HepG2 (cell line): ENCODE measurements around the gene IQCE. TPM values are rescaled to one million over a fixed set of nuclear protein-coding genes. Genes with fewer than 3 reads are reported as not detected.

Experiments
- ARID2 ChIP-seq: sonication (generic); formaldehyde crosslinking; IDR thresholded peaks from 2 replicates; pipeline ENCODE4 v1.8.1; 2022; ENCODE audit warnings: mild to moderate bottlenecking, missing genetic modification reagents, borderline replicate concordance
- ERF ChIP-seq: IDR thresholded peaks from 2 replicates; pipeline ENCODE4 v1.6.1; 2018; ENCODE audit warnings: missing biosample characterization, missing genetic modification reagents
- GFI1 ChIP-seq: sonication (generic); formaldehyde crosslinking; IDR thresholded peaks from 2 replicates; pipeline ENCODE4 v1.5.0; 2020; ENCODE audit warnings: missing genetic modification reagents, mild to moderate bottlenecking, borderline replicate concordance
- GMEB2 ChIP-seq: IDR thresholded peaks from 2 replicates; pipeline ENCODE4 v1.6.1; 2016; ENCODE audit warnings: missing biosample characterization, missing genetic modification reagents, low read depth
- MXD1 ChIP-seq: sonication (generic); formaldehyde crosslinking; IDR thresholded peaks from 2 replicates; pipeline ENCODE4 v1.4.0; 2020; ENCODE audit warnings: mild to moderate bottlenecking, missing genetic modification reagents
- MZF1 ChIP-seq: sonication (generic); formaldehyde crosslinking; IDR thresholded peaks from 2 replicates; pipeline ENCODE4 v1.8.1; 2023; ENCODE audit warnings: mild to moderate bottlenecking, missing genetic modification reagents, borderline replicate concordance
- NPAS2 ChIP-seq: sonication (generic); formaldehyde crosslinking; IDR thresholded peaks from 2 replicates; pipeline ENCODE4 v1.8.0; 2022; ENCODE audit warnings: mild to moderate bottlenecking, missing genetic modification reagents, borderline replicate concordance
- ZBTB26 ChIP-seq: IDR thresholded peaks from 2 replicates; pipeline ENCODE4 v1.6.1; 2016; ENCODE audit warnings: missing compliant biosample characterization, missing genetic modification reagents, borderline replicate concordance
- ZBTB3 ChIP-seq: sonication (generic); formaldehyde crosslinking; IDR thresholded peaks from 2 replicates; pipeline ENCODE4 v1.4.0; 2020; ENCODE audit warnings: low read depth, mild to moderate bottlenecking, moderate library complexity, missing genetic modification reagents, borderline replicate concordance
- ZBTB43 ChIP-seq: sonication (generic); formaldehyde crosslinking; conservative IDR thresholded peaks from 2 replicates; pipeline ENCODE4 v1.4.0; 2020; ENCODE audit warnings: missing genetic modification reagents
- ZFY ChIP-seq: sonication (generic); formaldehyde crosslinking; IDR thresholded peaks from 2 replicates; pipeline ENCODE4 v1.4.0; 2020; ENCODE audit warnings: missing genetic modification reagents
- ZGPAT ChIP-seq: IDR thresholded peaks from 2 replicates; pipeline ENCODE4 v1.6.1; 2016; ENCODE audit warnings: mild to moderate bottlenecking
- ZNF17 ChIP-seq: sonication (generic); formaldehyde crosslinking; IDR thresholded peaks from 2 replicates; pipeline ENCODE4 v1.5.0; 2020; ENCODE audit warnings: mild to moderate bottlenecking, missing genetic modification reagents
- ZNF609 ChIP-seq: sonication (generic); formaldehyde crosslinking; IDR thresholded peaks from 2 replicates; pipeline ENCODE4 v1.4.0; 2020; ENCODE audit warnings: mild to moderate bottlenecking, missing genetic modification reagents, borderline replicate concordance
- ZNF720 ChIP-seq: sonication (generic); formaldehyde crosslinking; IDR thresholded peaks from 2 replicates; pipeline ENCODE4 v1.4.0; 2020; ENCODE audit warnings: missing genetic modification reagents
- ZNF878 ChIP-seq: sonication (generic); formaldehyde crosslinking; IDR thresholded peaks from 2 replicates; pipeline ENCODE4 v1.8.1; 2023; ENCODE audit warnings: mild to moderate bottlenecking, missing genetic modification reagents, moderate library complexity
- ZNF891 ChIP-seq: sonication (generic); formaldehyde crosslinking; IDR thresholded peaks from 2 replicates; pipeline ENCODE4 v1.5.0; 2020; ENCODE audit warnings: mild to moderate bottlenecking, missing genetic modification reagents
- polyA plus RNA-seq, 8 experiments: library from polyadenylated mRNA; depleted of rRNA in 3 of 8; stranded (reverse) in 7 of 8; unstranded in 1 of 8; fragments of >200 nt; fragmentation: Illumina TruSeq in 4 of 8; extraction: Trizol in 4 of 8; gene quantifications; 2 replicates each; pipeline versions ENCODE4 v1.2.1 to v1.2.3, GENCODE V29; 2011 to 2016; ENCODE audit warnings: low read depth in 4 of 8, missing spikeins in 1 of 8, mixed read lengths in 1 of 8; ENCODE audit not compliant: insufficient read depth in 1 of 8
- total RNA-seq, 5 experiments: library from RNA; depleted of rRNA; stranded (reverse); fragments of >200 nt; fragmentation: Illumina TruSeq; extraction: Trizol; gene quantifications; 2 replicates each; pipeline ENCODE4 v1.2.3, GENCODE V29; 2016; ENCODE audit warnings: low read depth in 1 of 5

Gene IQCE
- total and polyA plus RNA-seq, 2 of the 13 experiments (the other 11 are each of a cell fraction or from before 2014, with no cell fraction given): 1.5 to 2.5 TPM

GRCh38 chr7:2631946-2632732 is 73.4 kb downstream of the IQCE start, which contains the start of gene TTYH3 (continued):
- no peak for TF ChIP-seq ZBTB26 (CRISPR knock-in tag)
- TF ChIP-seq ZGPAT (CRISPR knock-in tag): no peak
- no peak for TF ChIP-seq GFI1 (CRISPR knock-in tag)
- TF ChIP-seq ZBTB3 (CRISPR knock-in tag): no peak
- peak; percentile 56 for TF ChIP-seq ZFY (CRISPR knock-in tag)
- TF ChIP-seq NPAS2 (CRISPR knock-in tag): no peak
- no peak for TF ChIP-seq ZNF609 (CRISPR knock-in tag)
- TF ChIP-seq ARID2 (CRISPR knock-in tag): peak; percentile 40; the same call in 1 of the 2 replicates
- no peak for TF ChIP-seq ZNF878 (CRISPR knock-in tag)
- no peak for TF ChIP-seq ERF
- no peak for TF ChIP-seq GMEB2 (CRISPR knock-in tag)
- TF ChIP-seq ZBTB43: no peak
- no peak for TF ChIP-seq ZNF720 (CRISPR knock-in tag)
- no peak for TF ChIP-seq ZNF17 (CRISPR knock-in tag)
- TF ChIP-seq ZNF891 (CRISPR knock-in tag): 0 out of 2 replicates have a peak, but pooled peaks have one; percentile 9
- no peak for TF ChIP-seq MZF1 (CRISPR knock-in tag)
- TF ChIP-seq MXD1 (CRISPR knock-in tag): peak; percentile 27; the same call in 1 of the 2 replicates
